GM23338 (cell line): ENCODE measurements around the gene GRN.
"Not testable (repeated sequence)": the region's sequence is repeated elsewhere in the genome, so short reads cannot be mapped to it uniquely, and the experiment has no call there.

ENCODE experiments used
- CREB1 ChIP-seq: fragments of 250-450 bp; sonication (Bioruptor Pico); IDR thresholded peaks from 2 replicates; pipeline ENCODE4 v1.5.0; 2020; ENCODE audit warnings: low read depth, mild to moderate bottlenecking, moderate library complexity
- EZH2 ChIP-seq: fragments of 200-600 bp; sonication (generic); IDR thresholded peaks from one replicate; pipeline ENCODE4 v1.8.0; 2017; ENCODE audit warnings: antibody characterized with exemption, mild to moderate bottlenecking, low read depth; ENCODE audit not compliant: unreplicated experiment
- EZH2phosphoT487 ChIP-seq: fragments of 200-600 bp; sonication (generic); IDR thresholded peaks from one replicate; pipeline ENCODE4 v1.8.1; 2018; ENCODE audit warnings: antibody characterized with exemption; ENCODE audit not compliant: unreplicated experiment
- JUNB ChIP-seq: IDR thresholded peaks from one replicate; pipeline ENCODE4 v1.6.1; 2016; ENCODE audit warnings: antibody characterized with exemption; ENCODE audit not compliant: unreplicated experiment
- POLR2AphosphoS5 ChIP-seq: IDR thresholded peaks from 2 replicates; pipeline ENCODE4 v1.6.1; 2016; ENCODE audit warnings: antibody characterized with exemption, low read depth
- ZNF331 ChIP-seq: fragments of 250-450 bp; sonication (Bioruptor Pico); IDR thresholded peaks from 2 replicates; pipeline ENCODE4 v1.5.0; 2020; ENCODE audit warnings: low read depth, mild to moderate bottlenecking, moderate library complexity
- TF ChIP-seq, protein P1 (sequence below), 2 experiments: fragments of 200-600 bp in 1 of 2; sonication (generic) in 1 of 2; conservative IDR thresholded peaks; 2 replicates each; pipeline versions ENCODE4 v1.5.1 to v1.6.1; 2016 to 2017; ENCODE audit warnings: antibody characterized with exemption in 2 of 2, low read depth in 2 of 2, mild to moderate bottlenecking in 2 of 2, moderate library complexity in 1 of 2
- TF ChIP-seq, protein P2 (sequence below): IDR thresholded peaks from one replicate; pipeline ENCODE4 v1.6.1; 2018; ENCODE audit warnings: antibody characterized with exemption; ENCODE audit not compliant: unreplicated experiment

DNA sequence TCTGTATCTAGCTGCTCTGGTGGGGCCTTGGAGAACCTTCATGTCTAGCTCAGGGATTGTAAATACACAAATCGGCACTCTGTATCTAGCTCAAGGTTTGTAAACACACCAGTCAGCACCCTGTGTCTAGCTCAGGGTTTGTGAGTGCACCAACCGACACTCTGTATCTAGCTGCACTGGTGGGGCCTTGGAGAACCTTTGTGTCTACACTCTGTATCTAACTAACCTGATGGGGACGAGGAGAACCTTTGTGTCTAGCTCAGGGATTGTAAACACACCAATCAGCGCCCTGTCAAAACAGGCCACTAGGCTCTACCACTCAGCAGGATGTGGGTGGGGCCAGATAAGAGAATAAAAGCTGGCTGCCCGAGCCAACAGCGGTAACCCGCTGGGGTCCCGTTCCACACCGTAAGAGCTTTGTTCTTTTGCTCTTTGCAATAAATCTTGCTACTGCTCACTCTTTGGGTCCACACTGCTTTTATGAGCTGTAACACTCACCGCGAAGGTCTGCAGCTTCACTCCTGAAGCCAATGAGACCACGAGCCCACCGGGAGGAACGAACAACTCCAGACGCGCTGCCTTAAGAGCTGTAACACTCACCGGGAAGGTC, 24.4 kb downstream of the GRN start:
- TF ChIP-seq, protein P1, sequence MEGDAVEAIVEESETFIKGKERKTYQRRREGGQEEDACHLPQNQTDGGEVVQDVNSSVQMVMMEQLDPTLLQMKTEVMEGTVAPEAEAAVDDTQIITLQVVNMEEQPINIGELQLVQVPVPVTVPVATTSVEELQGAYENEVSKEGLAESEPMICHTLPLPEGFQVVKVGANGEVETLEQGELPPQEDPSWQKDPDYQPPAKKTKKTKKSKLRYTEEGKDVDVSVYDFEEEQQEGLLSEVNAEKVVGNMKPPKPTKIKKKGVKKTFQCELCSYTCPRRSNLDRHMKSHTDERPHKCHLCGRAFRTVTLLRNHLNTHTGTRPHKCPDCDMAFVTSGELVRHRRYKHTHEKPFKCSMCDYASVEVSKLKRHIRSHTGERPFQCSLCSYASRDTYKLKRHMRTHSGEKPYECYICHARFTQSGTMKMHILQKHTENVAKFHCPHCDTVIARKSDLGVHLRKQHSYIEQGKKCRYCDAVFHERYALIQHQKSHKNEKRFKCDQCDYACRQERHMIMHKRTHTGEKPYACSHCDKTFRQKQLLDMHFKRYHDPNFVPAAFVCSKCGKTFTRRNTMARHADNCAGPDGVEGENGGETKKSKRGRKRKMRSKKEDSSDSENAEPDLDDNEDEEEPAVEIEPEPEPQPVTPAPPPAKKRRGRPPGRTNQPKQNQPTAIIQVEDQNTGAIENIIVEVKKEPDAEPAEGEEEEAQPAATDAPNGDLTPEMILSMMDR (conservative IDR thresholded peaks at IDR 0.05; ENCODE audit: low read depth in 2 of 2) = not testable (repeated sequence)
- TF ChIP-seq JUNB; EZH2phosphoT487; POLR2AphosphoS5; CREB1 (CRISPR knock-in tag); EZH2; ZNF331 (CRISPR knock-in tag): not testable (repeated sequence)
- TF ChIP-seq, protein P2, sequence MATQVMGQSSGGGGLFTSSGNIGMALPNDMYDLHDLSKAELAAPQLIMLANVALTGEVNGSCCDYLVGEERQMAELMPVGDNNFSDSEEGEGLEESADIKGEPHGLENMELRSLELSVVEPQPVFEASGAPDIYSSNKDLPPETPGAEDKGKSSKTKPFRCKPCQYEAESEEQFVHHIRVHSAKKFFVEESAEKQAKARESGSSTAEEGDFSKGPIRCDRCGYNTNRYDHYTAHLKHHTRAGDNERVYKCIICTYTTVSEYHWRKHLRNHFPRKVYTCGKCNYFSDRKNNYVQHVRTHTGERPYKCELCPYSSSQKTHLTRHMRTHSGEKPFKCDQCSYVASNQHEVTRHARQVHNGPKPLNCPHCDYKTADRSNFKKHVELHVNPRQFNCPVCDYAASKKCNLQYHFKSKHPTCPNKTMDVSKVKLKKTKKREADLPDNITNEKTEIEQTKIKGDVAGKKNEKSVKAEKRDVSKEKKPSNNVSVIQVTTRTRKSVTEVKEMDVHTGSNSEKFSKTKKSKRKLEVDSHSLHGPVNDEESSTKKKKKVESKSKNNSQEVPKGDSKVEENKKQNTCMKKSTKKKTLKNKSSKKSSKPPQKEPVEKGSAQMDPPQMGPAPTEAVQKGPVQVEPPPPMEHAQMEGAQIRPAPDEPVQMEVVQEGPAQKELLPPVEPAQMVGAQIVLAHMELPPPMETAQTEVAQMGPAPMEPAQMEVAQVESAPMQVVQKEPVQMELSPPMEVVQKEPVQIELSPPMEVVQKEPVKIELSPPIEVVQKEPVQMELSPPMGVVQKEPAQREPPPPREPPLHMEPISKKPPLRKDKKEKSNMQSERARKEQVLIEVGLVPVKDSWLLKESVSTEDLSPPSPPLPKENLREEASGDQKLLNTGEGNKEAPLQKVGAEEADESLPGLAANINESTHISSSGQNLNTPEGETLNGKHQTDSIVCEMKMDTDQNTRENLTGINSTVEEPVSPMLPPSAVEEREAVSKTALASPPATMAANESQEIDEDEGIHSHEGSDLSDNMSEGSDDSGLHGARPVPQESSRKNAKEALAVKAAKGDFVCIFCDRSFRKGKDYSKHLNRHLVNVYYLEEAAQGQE = not testable (repeated sequence)
